ENCODE data around the gene GLIS1.

GLIS1 gene

GRCh38 chr1:53732409-53732808, 6.6 kb downstream of the GLIS1 start:
- 0 out of 2 replicates have a peak overlapping the region, but pooled peaks have one; percentile 0 for H3K4me3 ChIP-seq (ENCODE audit: low read depth, low read length)
- TF ChIP-seq, protein P1, sequence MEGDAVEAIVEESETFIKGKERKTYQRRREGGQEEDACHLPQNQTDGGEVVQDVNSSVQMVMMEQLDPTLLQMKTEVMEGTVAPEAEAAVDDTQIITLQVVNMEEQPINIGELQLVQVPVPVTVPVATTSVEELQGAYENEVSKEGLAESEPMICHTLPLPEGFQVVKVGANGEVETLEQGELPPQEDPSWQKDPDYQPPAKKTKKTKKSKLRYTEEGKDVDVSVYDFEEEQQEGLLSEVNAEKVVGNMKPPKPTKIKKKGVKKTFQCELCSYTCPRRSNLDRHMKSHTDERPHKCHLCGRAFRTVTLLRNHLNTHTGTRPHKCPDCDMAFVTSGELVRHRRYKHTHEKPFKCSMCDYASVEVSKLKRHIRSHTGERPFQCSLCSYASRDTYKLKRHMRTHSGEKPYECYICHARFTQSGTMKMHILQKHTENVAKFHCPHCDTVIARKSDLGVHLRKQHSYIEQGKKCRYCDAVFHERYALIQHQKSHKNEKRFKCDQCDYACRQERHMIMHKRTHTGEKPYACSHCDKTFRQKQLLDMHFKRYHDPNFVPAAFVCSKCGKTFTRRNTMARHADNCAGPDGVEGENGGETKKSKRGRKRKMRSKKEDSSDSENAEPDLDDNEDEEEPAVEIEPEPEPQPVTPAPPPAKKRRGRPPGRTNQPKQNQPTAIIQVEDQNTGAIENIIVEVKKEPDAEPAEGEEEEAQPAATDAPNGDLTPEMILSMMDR (IDR thresholded peaks at IDR 0.05; ENCODE audit: low read depth, low read length), result no peak

- TF ChIP-seq, protein P1 (IDR thresholded peaks at IDR 0.05; ENCODE audit: low read depth, low read length), result no peak
- 0 out of 2 replicates have a peak overlapping the region, but pooled peaks have one; percentile 0 for H3K4me3 ChIP-seq (ENCODE audit: low read depth, low read length)
Measured at GRCh38 chr1:53731779-53732305, 7.1 kb downstream of the GLIS1 start.

GRCh38 chr1:53731043-53731600, 7.8 kb downstream of the GLIS1 start:
- TF ChIP-seq, protein P1 (IDR thresholded peaks at IDR 0.05; ENCODE audit: low read depth, low read length), result no peak
- no peak overlapping the region for H3K4me3 ChIP-seq (ENCODE audit: low read depth, low read length)

DNA sequence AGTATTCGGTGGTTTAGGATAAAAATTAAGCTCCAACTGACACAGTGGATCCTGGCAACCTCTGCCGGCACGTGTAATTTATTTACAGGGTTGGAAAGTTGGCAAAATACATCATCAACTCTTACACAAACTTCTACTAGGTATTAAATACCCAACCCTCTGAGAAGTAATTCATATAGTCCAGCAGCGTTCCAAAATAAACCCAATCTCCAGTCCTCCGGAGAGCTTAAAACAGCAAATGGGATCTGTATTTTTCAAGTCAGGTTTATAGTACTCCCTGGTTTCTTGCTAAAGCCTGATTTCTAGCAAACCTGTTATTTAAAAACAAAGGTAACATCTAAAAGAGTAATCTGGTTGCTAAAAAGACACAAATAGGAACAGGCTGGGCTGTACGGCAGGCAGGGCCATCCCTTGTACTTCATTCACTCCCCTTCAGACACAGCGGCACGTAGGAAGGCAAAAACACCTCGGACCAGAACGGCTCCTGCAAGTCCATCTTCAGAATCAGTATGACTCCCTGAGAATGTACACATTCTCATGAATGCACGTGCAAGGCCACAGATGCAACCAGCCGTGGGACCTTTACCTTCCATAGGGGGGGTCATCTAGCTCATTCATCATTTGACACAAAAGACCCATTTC, 8.6 kb downstream of the GLIS1 start:
- TF ChIP-seq, protein P1 (IDR thresholded peaks at IDR 0.05; ENCODE audit: low read depth, low read length), result no peak
- H3K4me3 ChIP-seq (ENCODE audit: low read depth, low read length), result no peak overlapping the region

DNA sequence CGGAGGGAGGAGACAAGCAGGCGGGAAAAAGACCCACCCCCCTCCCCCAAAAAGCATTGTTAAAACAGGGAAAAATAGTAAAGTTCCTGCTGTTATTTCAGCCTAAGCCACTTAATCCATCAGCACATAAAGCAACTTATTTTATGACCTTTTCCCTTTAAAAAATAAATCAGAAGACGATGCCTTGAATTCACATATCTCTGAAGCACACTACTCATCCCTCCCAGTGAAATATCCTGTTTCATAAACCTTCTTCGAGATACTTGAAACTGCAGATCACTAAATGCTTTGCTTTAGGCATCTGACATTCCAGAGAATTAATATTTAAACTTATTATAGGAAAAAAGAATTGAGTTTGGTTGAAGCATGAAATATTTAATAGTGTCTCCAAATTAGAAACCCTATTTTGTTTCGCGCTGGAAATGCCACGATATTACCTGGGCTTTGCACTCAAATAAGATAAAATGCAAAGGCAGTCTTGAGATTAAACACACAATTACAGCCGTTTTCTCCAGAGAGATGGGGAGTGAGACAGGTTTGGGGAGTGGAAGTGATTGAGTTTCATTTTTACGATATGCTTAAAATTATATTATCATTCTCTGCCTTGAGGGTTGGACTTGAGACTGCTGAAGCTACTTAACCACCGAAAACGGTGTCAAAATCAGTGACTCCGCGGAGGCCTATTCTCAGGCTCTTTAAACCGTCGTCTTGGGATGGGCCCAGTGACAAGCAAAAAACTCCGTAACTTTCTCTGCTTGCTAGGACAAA, 9.3 kb downstream of the GLIS1 start:
- H3K4me3 ChIP-seq (ENCODE audit: low read depth, low read length), result no peak overlapping the region
- TF ChIP-seq, protein P1 (IDR thresholded peaks at IDR 0.05; ENCODE audit: low read depth, low read length), result no peak

DNA sequence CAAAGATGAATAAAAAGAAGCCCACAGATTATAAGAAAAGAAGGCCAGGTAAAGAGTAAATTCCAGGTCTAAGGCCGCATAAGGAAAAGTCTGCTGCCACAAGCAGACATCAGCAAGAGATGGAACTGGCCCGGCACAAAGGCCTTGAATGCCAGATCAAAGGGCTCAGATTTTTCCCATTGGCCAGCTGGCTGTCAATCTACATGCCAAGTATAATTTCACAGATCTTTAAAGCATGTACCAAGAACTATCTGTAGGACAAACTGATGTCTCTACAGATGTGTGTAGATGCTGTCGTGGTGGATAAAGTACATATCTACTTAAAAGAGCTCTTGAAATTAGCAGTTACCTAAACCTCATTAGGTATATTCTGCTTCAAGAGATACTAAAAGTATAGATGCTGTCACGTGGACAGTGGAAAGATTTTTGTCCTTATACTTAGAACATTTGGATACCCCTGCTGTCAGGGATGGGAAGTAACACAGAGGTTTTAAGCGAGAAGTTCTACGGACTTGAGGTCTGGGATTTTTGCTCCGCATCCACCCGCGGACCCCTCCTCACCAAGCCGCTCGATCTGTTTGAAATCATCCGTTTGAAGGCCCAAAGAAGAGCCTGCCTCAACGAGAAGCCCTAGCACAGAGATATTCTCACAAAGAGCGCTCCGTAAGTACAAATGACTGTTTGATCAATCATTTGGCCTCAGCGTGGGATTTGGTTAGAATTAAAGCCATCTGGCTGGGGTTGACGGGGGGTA, 10.1 kb downstream of the GLIS1 start:
- TF ChIP-seq, protein P1 (IDR thresholded peaks at IDR 0.05; ENCODE audit: low read depth, low read length), result no peak
- no peak overlapping the region for H3K4me3 ChIP-seq (ENCODE audit: low read depth, low read length)

Measured in WI38 (cell line).